HG02852 (cell line): ENCODE data around the gene EPB41L5.
"Not testable (repeated sequence)": the region's sequence is repeated elsewhere in the genome, so short reads cannot be mapped to it uniquely, and the experiment has no call there.

Experiments
- ATAC-seq: cut with Tn5 transposase; IDR thresholded peaks from one replicate; pipeline ENCODE4 v1.9.1; 2021; ENCODE audit warnings: mild to moderate bottlenecking, moderate library complexity; ENCODE audit not compliant: unreplicated experiment

The EPB41L5 gene

GRCh38 chr2:120012771-120013596 is at the start of gene EPB41L5:
Gene EPB41L5, plus strand, starts transcription at chr2:120013077. Its CDS starts 6,008 bp downstream, at chr2:120019085.
- peak; percentile 93 for ATAC-seq

GRCh38 chr2:119981896-119982295 is 31.0 kb upstream of the EPB41L5 start:
- no peak for ATAC-seq

GRCh38 chr2:119982506-119982905 is 30.4 kb upstream of the EPB41L5 start:
- no peak for ATAC-seq

GRCh38 chr2:119983108-119983507 is 29.8 kb upstream of the EPB41L5 start:
- no peak for ATAC-seq

- ATAC-seq, result no peak
Observed at GRCh38 chr2:119996148-119996547, 16.7 kb upstream of the EPB41L5 start.

GRCh38 chr2:119996896-119997891 is 15.7 kb upstream of the EPB41L5 start:
- ATAC-seq, result not testable (repeated sequence)

GRCh38 chr2:120001471-120001870 is 11.4 kb upstream of the EPB41L5 start:
- no peak for ATAC-seq

GRCh38 chr2:120004254-120004653 is 8.6 kb upstream of the EPB41L5 start:
- ATAC-seq, result no peak

GRCh38 chr2:120005834-120006521 is 6.9 kb upstream of the EPB41L5 start:
- ATAC-seq, result peak; percentile 92

GRCh38 chr2:120007851-120008250 is 5.0 kb upstream of the EPB41L5 start:
- no peak for ATAC-seq

- no peak for ATAC-seq
Observed at GRCh38 chr2:120012363-120012762, 514 bp upstream of the EPB41L5 start.

- peak; percentile 9 for ATAC-seq
Observed at GRCh38 chr2:120013597-120014223, 833 bp downstream of the EPB41L5 start.

- ATAC-seq, result no peak
Observed at GRCh38 chr2:120014226-120014980, 1.5 kb downstream of the EPB41L5 start.

GRCh38 chr2:120016800-120017199 is 3.9 kb downstream of the EPB41L5 start:
- ATAC-seq, result no peak

- no peak for ATAC-seq
Observed at GRCh38 chr2:120017201-120017600, 4.3 kb downstream of the EPB41L5 start.

GRCh38 chr2:120018549-120018948 is 5.7 kb downstream of the EPB41L5 start:
- ATAC-seq, result no peak

- no peak for ATAC-seq
Observed at GRCh38 chr2:120020554-120020953, 7.7 kb downstream of the EPB41L5 start.

- ATAC-seq, result not testable (repeated sequence)
Observed at GRCh38 chr2:120022505-120022904, 9.6 kb downstream of the EPB41L5 start.

GRCh38 chr2:120026890-120027289 is 14.0 kb downstream of the EPB41L5 start:
- ATAC-seq, result no peak

- ATAC-seq, result no peak
Observed at GRCh38 chr2:120028795-120029194, 15.9 kb downstream of the EPB41L5 start.
